CD4-positive, alpha-beta T cell (primary cell): ENCODE measurements around the gene MYOM3. TPM values are rescaled to one million over a fixed set of nuclear protein-coding genes. Genes with fewer than 3 reads are reported as not detected.
"Not testable (repeated sequence)": the region's sequence is repeated elsewhere in the genome, so short reads cannot be mapped to it uniquely, and the experiment has no call there.

ENCODE experiments used
- ATAC-seq: fragments of 200-7000 bp; cut with Tn5 transposase; one replicate; pipeline ENCODE4 v1.10.0; 2022; ENCODE audit warnings: mild to moderate bottlenecking; ENCODE audit not compliant: poor library complexity
- CTCF ChIA-PET: fragments of 350-600 bp; sonication (Branson Sonifier 250); formaldehyde crosslinking; loops from one replicate; lab custom pipeline; 2021; ENCODE audit warnings: antibody characterized with exemption, inconsistent platforms; lab: Charles Lee
- POLR2A ChIA-PET: fragments of 350-600 bp; sonication (Branson Sonifier 250); formaldehyde crosslinking; loops from one replicate; lab custom pipeline; 2021; ENCODE audit warnings: antibody characterized with exemption, inconsistent platforms; lab: Charles Lee
- DNase-seq, 14 experiments: peaks; one replicate each; pipeline ENCODE4 v3.0.0-alpha.2; 2013 to 2020; ENCODE audit warnings: mixed read lengths in 2 of 14
- H3K27ac ChIP-seq, 2 donors: one replicate each; pipeline versions ENCODE4 v1.5.1 to v1.7.0; 2013; ENCODE audit warnings: low read length in 2 of 2, low read depth in 1 of 2, mild to moderate bottlenecking in 1 of 2
- H3K27me3 ChIP-seq, 2 experiments: 1 replicate in 1 of 2; 2 replicates in 1 of 2; pipeline versions ENCODE4 v1.6.1 to v1.7.0; 2013; ENCODE audit warnings: low read length in 2 of 2, control low read depth in 1 of 2, mild to moderate bottlenecking in 1 of 2, moderate library complexity in 1 of 2; ENCODE audit not compliant: insufficient read depth in 2 of 2, control insufficient read depth in 1 of 2
- H3K36me3 ChIP-seq: one replicate; pipeline ENCODE4 v1.6.1; 2013; ENCODE audit warnings: low read length, control low read depth; ENCODE audit not compliant: insufficient read depth
- H3K4me1 ChIP-seq: one replicate; pipeline ENCODE4 v1.6.1; 2013; ENCODE audit warnings: low read length, control low read depth; ENCODE audit not compliant: insufficient read depth
- H3K4me3 ChIP-seq: one replicate; pipeline ENCODE4 v1.5.1; 2013; ENCODE audit warnings: mild to moderate bottlenecking, low read length, moderate library complexity
- H3K9me3 ChIP-seq, 2 experiments: 1 replicate in 1 of 2; 2 replicates in 1 of 2; pipeline versions ENCODE4 v1.6.1 to v1.7.0; 2013; ENCODE audit warnings: low read length in 2 of 2, mild to moderate bottlenecking in 2 of 2, control low read depth in 1 of 2, moderate library complexity in 1 of 2; ENCODE audit not compliant: control insufficient read depth in 1 of 2, insufficient read depth in 1 of 2
- H3K27ac Mint-ChIP-seq: one replicate; pipeline ENCODE4 v1.8.0; 2020; ENCODE audit warnings: mixed read lengths
- H3K27me3 Mint-ChIP-seq: one replicate; pipeline ENCODE4 v1.8.0; 2021; ENCODE audit warnings: mixed read lengths
- H3K36me3 Mint-ChIP-seq: one replicate; pipeline ENCODE4 v1.8.0; 2021; ENCODE audit warnings: low read depth, mixed read lengths
- H3K4me1 Mint-ChIP-seq: one replicate; pipeline ENCODE4 v1.8.0; 2021; ENCODE audit warnings: low read depth, mixed read lengths
- H3K4me3 Mint-ChIP-seq: one replicate; pipeline ENCODE4 v1.8.0; 2020; ENCODE audit warnings: mild to moderate bottlenecking, mixed read lengths
- H3K9me3 Mint-ChIP-seq: one replicate; pipeline ENCODE4 v1.8.0; 2020; ENCODE audit warnings: mixed read lengths
- CTCF ChIP-seq: fragments of 200-600 bp; IDR thresholded peaks from one replicate; pipeline ENCODE4 v1.8.0; 2022; ENCODE audit warnings: antibody characterized with exemption, mild to moderate bottlenecking
- intact Hi-C, 2 experiments: fragments of 100-400 bp; cut with DNase I in 1 of 2; cut with micrococcal nuclease in 1 of 2; formaldehyde crosslinking; loops; one replicate each; pipeline versions ENCODE4 v1.15.1 to v1.9.0; 2023 to 2025; cut with DNase I, micrococcal nuclease
- total RNA-seq, 174 experiments: library from RNA in 2 of 174; stranded (reverse) in 2 of 174; gene quantifications; one replicate each; pipeline ENCODE4 v1.2.3 and lab custom pipeline; 2021 to 2026

Gene MYOM3
- total RNA-seq, 2 experiments from 2014 or later = not detected

- Histone ChIP-seq H3K36me3 (no peaks in the 10 kb centered on the region), H3K27me3 (peaks cover 0 to 10% of the 10 kb centered on the region in 2 experiments), H3K4me3 (no peak overlapping the region), H3K9me3 (no peaks in the 10 kb centered on the region), H3K4me1 (no peaks in the 10 kb centered on the region), H3K27ac (no peak overlapping the region)
- Mint-ChIP-seq H3K27me3 (peaks cover 23% of the 10 kb centered on the region), H3K27ac (no peak overlapping the region), H3K36me3 (no peaks in the 10 kb centered on the region), H3K4me1 (no peaks in the 10 kb centered on the region), H3K4me3 (no peak overlapping the region), H3K9me3 (no peaks in the 10 kb centered on the region)
- ATAC-seq (no peak), DNase-seq (no peak)
- intact Hi-C loops = no loop called here
- ChIA-PET POLR2A (no interaction called here), CTCF (no interaction called here)
- no peak for TF ChIP-seq CTCF
Measured at GRCh38 chr1:24009406-24009805, 102.5 kb downstream of the MYOM3 start.

GRCh38 chr1:24008574-24009184 is 103.3 kb downstream of the MYOM3 start:
- POLR2A ChIA-PET, H3K27ac Mint-ChIP-seq, DNase-seq, H3K27me3 ChIP-seq, H3K9me3 Mint-ChIP-seq, H3K4me1 Mint-ChIP-seq, H3K4me3 Mint-ChIP-seq, H3K36me3 ChIP-seq, H3K36me3 Mint-ChIP-seq, H3K4me3 ChIP-seq, H3K9me3 ChIP-seq, intact Hi-C loops, H3K4me1 ChIP-seq, CTCF ChIA-PET, ATAC-seq, H3K27ac ChIP-seq: not testable (repeated sequence)
- peaks cover 19% of the 10 kb centered on the region for H3K27me3 Mint-ChIP-seq

GRCh38 chr1:24007079-24007478 is 104.9 kb downstream of the MYOM3 start:
- intact Hi-C loops = no loop called here

More at GRCh38 chr1:24007079-24007478, 104.9 kb downstream of the MYOM3 start:
- Histone ChIP-seq H3K9me3 (no peaks in the 10 kb centered on the region), H3K4me1 (no peaks in the 10 kb centered on the region), H3K27me3 (peaks cover 0 to 7% of the 10 kb centered on the region in 2 experiments), H3K27ac (no peak overlapping the region), H3K36me3 (no peaks in the 10 kb centered on the region), H3K4me3 (no peak overlapping the region)
- no peaks in the 10 kb centered on the region for H3K9me3 Mint-ChIP-seq
- TF ChIP-seq CTCF = no peak
- H3K27ac Mint-ChIP-seq = no peak overlapping the region
- ATAC-seq (no peak), DNase-seq (no peak)
- H3K27me3 Mint-ChIP-seq = peaks cover 17% of the 10 kb centered on the region
- H3K4me3 Mint-ChIP-seq = no peak overlapping the region
- H3K36me3 Mint-ChIP-seq = no peaks in the 10 kb centered on the region
- H3K4me1 Mint-ChIP-seq = no peaks in the 10 kb centered on the region
- CTCF ChIA-PET = no interaction called here
- POLR2A ChIA-PET = no interaction called here

Other genes starting within 250 kb of the MYOM3 start
- gene FUCA1, start 243.8 kb downstream of the MYOM3 start, total RNA-seq = 1 to 10 TPM; 3.6 to 4.1 TPM
- gene CNR2, start 198.8 kb downstream of the MYOM3 start, total RNA-seq = under 1 TPM in 1 of 2 experiments, not detected in 1; 0.05 TPM
- gene PNRC2, start 152.3 kb downstream of the MYOM3 start, total RNA-seq = 100 to 1,000 TPM; 172 to 183 TPM
- 100 to 1,000 TPM; 346 to 356 TPM for gene SRSF10, start 131.8 kb downstream of the MYOM3 start, total RNA-seq
- gene IL22RA1, start 31.0 kb upstream of the MYOM3 start, total RNA-seq = not detected
- 1 to 10 TPM; 1.2 to 1.3 TPM for gene IFNLR1, start 75.2 kb upstream of the MYOM3 start, total RNA-seq
- not detected for gene GRHL3, start 207.2 kb upstream of the MYOM3 start, total RNA-seq